Stomach (tissue), 9 donors: ENCODE measurements around the gene PLCG2. TPM values are rescaled to one million over a fixed set of nuclear protein-coding genes. Genes with fewer than 3 reads are reported as not detected.

ENCODE experiments used
- DNase-seq, 2 donors: peaks; one replicate each; pipeline versions ENCODE4 v3.0.0 to v3.0.0-alpha.2; 2013 to 2019
- H3K27ac ChIP-seq, 5 donors: fragments of 200-600 bp in 4 of 5; sonication (generic) in 4 of 5; one replicate each; pipeline ENCODE4 v1.5.1; 2013 to 2019; ENCODE audit warnings: mild to moderate bottlenecking in 1 of 5, moderate library complexity in 1 of 5
- H3K27me3 ChIP-seq, 3 donors: fragments of 200-600 bp; sonication (generic); one replicate each; pipeline ENCODE4 v1.5.1; 2017 to 2019; ENCODE audit warnings: mixed run types in 1 of 3
- H3K36me3 ChIP-seq, 4 donors: fragments of 200-600 bp; sonication (generic); 1 replicate in 3 of 4; 2 replicates in 1 of 4; pipeline ENCODE4 v1.5.1; 2016 to 2019
- H3K4me1 ChIP-seq, 4 donors: fragments of 200-600 bp; sonication (generic); one replicate each; pipeline ENCODE4 v1.5.1; 2016 to 2019
- H3K4me3 ChIP-seq, 4 donors: fragments of 200-600 bp; sonication (generic) in 3 of 4; one replicate each; pipeline ENCODE4 v1.5.1; 2016 to 2019; ENCODE audit warnings: mild to moderate bottlenecking in 1 of 4
- H3K9me3 ChIP-seq, 4 donors: fragments of 200-600 bp; sonication (generic); one replicate each; pipeline ENCODE4 v1.5.1; 2016 to 2019
- EP300 ChIP-seq: sonication (generic); formaldehyde crosslinking; IDR thresholded peaks from one replicate; pipeline ENCODE4 v1.6.1; 2017; ENCODE audit warnings: antibody characterized with exemption
- POLR2A ChIP-seq, 4 donors: fragments of 450-650 bp; IDR thresholded peaks; one replicate each; pipeline ENCODE4 v1.6.1; 2016; ENCODE audit warnings: antibody characterized with exemption in 4 of 4, control low read depth in 2 of 4, mild to moderate bottlenecking in 1 of 4, moderate library complexity in 1 of 4
- POLR2AphosphoS5 ChIP-seq, 3 donors: sonication (generic); formaldehyde crosslinking; IDR thresholded peaks; one replicate each; pipeline ENCODE4 v1.6.1; 2016; ENCODE audit warnings: antibody characterized with exemption in 3 of 3
- WGBS, 5 donors: extraction: QIAGEN DNeasy Blood & Tissue Kit in 3 of 5; methylation state at CpG; one replicate each; pipeline versions ENCODE4 v1.1.5 to v1.1.7; 2013 to 2018; 5-methylcytosine and 5-hydroxymethylcytosine counted together
- intact Hi-C: fragments of 100-400 bp; cut with DNase I; formaldehyde crosslinking; loops from one replicate; pipeline ENCODE4 v1.15.1; 2023; ENCODE audit warnings: low total_unique reads
- polyA plus RNA-seq, 3 donors: library from polyadenylated mRNA; stranded (reverse); fragments of 200-250 nt; gene quantifications; one replicate each; pipeline ENCODE4 v1.2.3, GENCODE V29; 2013
- total RNA-seq, 5 donors: library from RNA; depleted of rRNA; stranded (reverse); fragments of >200 nt; gene quantifications; one replicate each; pipeline versions ENCODE4 v1.1.0 to v1.2.3, GENCODE V29; 2014 to 2016
- TF ChIP-seq, protein P1 (sequence below), 7 experiments: fragments of 450-650 bp in 4 of 7; fragments of 200-600 bp in 3 of 7; sonication (generic) in 3 of 7; IDR thresholded peaks; one replicate each; pipeline ENCODE4 v1.5.1; 2016 to 2019; ENCODE audit warnings: antibody characterized with exemption in 7 of 7, control low read depth in 2 of 7, mild to moderate bottlenecking in 1 of 7
- donor health status: healthy with polysubstance abuse.
- donor health status: Bipolar disorder and iron deficiency.
- donor health status: healthy.

PLCG2 gene
- total and polyA plus RNA-seq, 8 donors, result 0.87 to 68.5 (median 11.1) TPM

DNA sequence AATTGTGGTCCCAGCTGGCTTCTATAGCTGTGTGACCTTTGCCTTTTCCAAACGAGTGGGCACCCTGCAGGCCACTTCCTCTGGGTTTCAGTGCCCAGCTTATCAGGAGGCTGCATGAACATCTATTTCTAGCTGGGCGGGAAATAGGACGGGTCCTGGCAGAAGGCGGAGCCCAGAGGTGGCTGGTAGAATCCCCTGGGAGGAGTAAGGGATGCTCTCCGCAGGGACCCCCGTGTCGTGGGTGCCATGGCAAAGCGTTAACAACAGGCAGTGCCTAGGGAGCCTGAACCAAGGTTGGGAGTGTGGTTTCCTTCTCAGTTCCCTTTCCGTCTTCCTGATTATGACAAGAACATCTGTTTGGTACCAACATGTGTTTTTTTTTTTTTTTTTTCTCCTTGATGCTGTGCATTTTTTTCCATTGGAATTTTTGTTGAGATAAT lies 58.2 kb downstream of the PLCG2 start:
- WGBS, 5 donors, result 56 to 74% (median 67%) methylated on average over 9 of the region's 9 CpGs
- Histone ChIP-seq H3K4me3 (no peak overlapping the region), H3K27me3 (no peaks in the 10 kb centered on the region), H3K9me3 (no peaks in the 10 kb centered on the region), H3K4me1 (peaks cover 0 to 18% (median 3%) of the 10 kb centered on the region in 4 donors), H3K27ac (peak overlapping the region in 1 of 5 donors; percentile 3), H3K36me3 (no peaks in the 10 kb centered on the region)
- TF ChIP-seq POLR2A (IDR thresholded peaks at IDR 0.05) (no peak), POLR2AphosphoS5 (IDR thresholded peaks at IDR 0.05) (no peak), EP300 (no peak)
- TF ChIP-seq, protein P1, sequence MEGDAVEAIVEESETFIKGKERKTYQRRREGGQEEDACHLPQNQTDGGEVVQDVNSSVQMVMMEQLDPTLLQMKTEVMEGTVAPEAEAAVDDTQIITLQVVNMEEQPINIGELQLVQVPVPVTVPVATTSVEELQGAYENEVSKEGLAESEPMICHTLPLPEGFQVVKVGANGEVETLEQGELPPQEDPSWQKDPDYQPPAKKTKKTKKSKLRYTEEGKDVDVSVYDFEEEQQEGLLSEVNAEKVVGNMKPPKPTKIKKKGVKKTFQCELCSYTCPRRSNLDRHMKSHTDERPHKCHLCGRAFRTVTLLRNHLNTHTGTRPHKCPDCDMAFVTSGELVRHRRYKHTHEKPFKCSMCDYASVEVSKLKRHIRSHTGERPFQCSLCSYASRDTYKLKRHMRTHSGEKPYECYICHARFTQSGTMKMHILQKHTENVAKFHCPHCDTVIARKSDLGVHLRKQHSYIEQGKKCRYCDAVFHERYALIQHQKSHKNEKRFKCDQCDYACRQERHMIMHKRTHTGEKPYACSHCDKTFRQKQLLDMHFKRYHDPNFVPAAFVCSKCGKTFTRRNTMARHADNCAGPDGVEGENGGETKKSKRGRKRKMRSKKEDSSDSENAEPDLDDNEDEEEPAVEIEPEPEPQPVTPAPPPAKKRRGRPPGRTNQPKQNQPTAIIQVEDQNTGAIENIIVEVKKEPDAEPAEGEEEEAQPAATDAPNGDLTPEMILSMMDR (IDR thresholded peaks at IDR 0.05), result no peak
- DNase-seq, result no peak
- intact Hi-C loops, result no loop called here

DNA sequence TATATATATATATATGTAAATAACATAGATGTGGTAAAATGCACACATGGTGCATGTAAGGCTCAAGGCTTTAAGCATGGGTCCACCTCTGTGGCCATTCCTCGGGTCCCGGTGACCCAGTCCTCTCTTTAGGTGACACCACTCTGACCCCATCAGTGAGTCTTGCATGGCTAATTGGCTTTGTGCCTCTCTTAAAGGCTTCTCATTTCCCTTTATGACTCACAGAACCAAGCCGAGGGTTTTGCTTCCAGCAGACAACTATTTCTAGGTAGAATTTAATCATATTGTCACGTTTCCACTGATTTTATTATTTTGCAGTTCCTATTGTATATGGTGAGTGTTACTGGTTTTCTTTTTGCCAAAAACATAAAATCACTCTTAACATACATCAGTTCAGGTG lies 59.7 kb downstream of the PLCG2 start:
- Histone ChIP-seq H3K4me3 (no peak overlapping the region), H3K27ac (no peak overlapping the region), H3K36me3 (no peaks in the 10 kb centered on the region), H3K9me3 (no peaks in the 10 kb centered on the region), H3K4me1 (peaks cover 0 to 9% (median 0%) of the 10 kb centered on the region in 4 donors), H3K27me3 (no peaks in the 10 kb centered on the region)
- TF ChIP-seq POLR2A (IDR thresholded peaks at IDR 0.05) (no peak), POLR2AphosphoS5 (IDR thresholded peaks at IDR 0.05) (no peak), EP300 (no peak)
- TF ChIP-seq, protein P1 (IDR thresholded peaks at IDR 0.05), result no peak
- 42 to 55% (median 53%) methylated on average over 4 of the region's 4 CpGs for WGBS, 5 donors
- no peak for DNase-seq
- intact Hi-C loops, result no loop called here

DNA sequence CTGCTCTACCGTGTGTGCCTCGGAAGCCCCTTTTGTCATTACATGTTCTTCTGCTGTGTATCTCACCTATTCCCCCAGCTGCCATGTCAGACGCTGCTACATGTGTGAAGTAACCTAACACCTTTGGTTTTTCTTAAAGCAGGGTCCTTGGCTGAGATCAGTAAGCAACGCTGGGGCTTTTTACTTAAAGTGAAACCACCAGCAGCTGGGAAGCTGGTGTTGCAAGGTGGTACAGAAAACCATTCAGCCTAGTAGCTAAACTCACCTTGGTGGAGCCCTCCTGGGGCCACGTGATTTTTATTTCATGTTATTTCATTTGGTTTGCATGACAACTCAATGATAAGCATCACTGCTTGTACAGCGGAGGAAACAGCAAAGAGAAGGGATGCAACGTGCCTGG lies 62.6 kb downstream of the PLCG2 start:
- H3K4me3 ChIP-seq, result no peak overlapping the region
- TF ChIP-seq EP300 (no peak), POLR2A (IDR thresholded peaks at IDR 0.05) (no peak), POLR2AphosphoS5 (IDR thresholded peaks at IDR 0.05) (no peak)
- TF ChIP-seq, protein P1 (IDR thresholded peaks at IDR 0.05), result no peak

DNA sequence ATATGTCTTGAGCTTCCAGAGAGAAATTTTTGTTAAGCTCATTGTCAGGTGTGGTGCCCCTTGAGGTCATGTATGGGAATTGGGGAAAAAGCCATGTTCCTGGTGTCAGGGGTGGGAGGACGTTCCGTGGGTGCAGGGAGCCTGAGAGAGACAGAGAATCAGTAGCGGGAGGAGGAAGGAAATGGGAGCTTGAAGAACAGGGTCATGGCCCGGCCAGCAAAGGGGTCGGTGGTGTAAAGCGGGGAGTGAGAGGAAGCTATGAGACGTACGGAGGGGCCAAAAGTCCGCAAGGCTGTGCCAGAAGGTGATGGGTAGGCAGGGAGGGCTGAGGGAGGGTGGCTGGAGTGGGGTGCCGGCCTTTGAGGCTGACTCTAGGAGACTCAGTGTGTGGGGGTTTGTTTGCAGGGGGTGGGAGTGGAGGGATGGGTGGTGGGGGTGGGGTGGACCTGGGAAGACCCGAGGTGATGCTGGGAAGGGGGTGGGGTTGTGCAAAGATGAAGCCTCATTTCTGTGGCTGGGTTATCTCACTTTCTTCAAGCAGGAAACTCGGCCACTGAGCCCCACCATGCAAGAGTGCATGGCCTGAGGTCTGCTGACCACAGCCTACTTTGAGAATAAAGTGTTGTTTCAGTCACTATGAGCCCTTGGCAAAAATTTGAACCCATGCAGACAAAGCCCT lies 63.6 kb downstream of the PLCG2 start:
- no peak overlapping the region for H3K27ac ChIP-seq
- no peak overlapping the region for H3K4me3 ChIP-seq
- TF ChIP-seq POLR2AphosphoS5 (IDR thresholded peaks at IDR 0.05) (no peak), POLR2A (IDR thresholded peaks at IDR 0.05) (no peak), EP300 (no peak)
- TF ChIP-seq, protein P1 (IDR thresholded peaks at IDR 0.05), result no peak
- H3K36me3 ChIP-seq, result no peaks in the 10 kb centered on the region
- H3K27me3 ChIP-seq, result no peaks in the 10 kb centered on the region
- 42 to 59% (median 52%) methylated on average over 12 of the region's 12 CpGs for WGBS, 5 donors
- intact Hi-C loops, result no loop called here
- H3K9me3 ChIP-seq, result peaks cover 0 to 7% (median 0%) of the 10 kb centered on the region in 4 donors
- DNase-seq, result no peak
- peaks cover 0 to 9% (median 0%) of the 10 kb centered on the region in 4 donors for H3K4me1 ChIP-seq

More for the DNA sequence above, 62.6 kb downstream of the PLCG2 start:
- peak overlapping the region in 1 of 5 donors; percentile 30 for H3K27ac ChIP-seq
- H3K36me3 ChIP-seq, result no peaks in the 10 kb centered on the region
- peak in 1 of 2 donors; percentile 30 for DNase-seq
- intact Hi-C loops, result no loop called here
- H3K27me3 ChIP-seq, result no peaks in the 10 kb centered on the region
- peaks cover 0 to 9% (median 0%) of the 10 kb centered on the region in 4 donors for H3K4me1 ChIP-seq
- WGBS, 5 donors, result 37 to 59% (median 40%) methylated on average over 7 of the region's 7 CpGs
- H3K9me3 ChIP-seq, result peaks cover 0 to 7% (median 0%) of the 10 kb centered on the region in 4 donors
